CD4-positive, alpha-beta T cell treated with Interleukin-15 for 1 hour (primary cell): ENCODE results near the gene BTBD7.
"Not testable (repeated sequence)": the region's sequence is repeated elsewhere in the genome, so short reads cannot be mapped to it uniquely, and the experiment has no call there.

Experiments used
- DNase-seq: peaks from one replicate; pipeline ENCODE4 v3.0.0-alpha.2; 2020

Gene BTBD7

GRCh38 chr14:93234798-93235197 lies 98.0 kb downstream of the BTBD7 start:
- no peak for DNase-seq

- DNase-seq: not testable (repeated sequence)
Observed at GRCh38 chr14:93233078-93233477, 99.8 kb downstream of the BTBD7 start.

- DNase-seq: no peak
Observed at GRCh38 chr14:93232159-93232558, 100.7 kb downstream of the BTBD7 start.

GRCh38 chr14:93231129-93231979 lies 101.5 kb downstream of the BTBD7 start:
- no peak for DNase-seq

GRCh38 chr14:93230539-93230938 lies 102.3 kb downstream of the BTBD7 start:
- no peak for DNase-seq

GRCh38 chr14:93228550-93228949 lies 104.3 kb downstream of the BTBD7 start:
- no peak for DNase-seq

- DNase-seq: no peak
Observed at GRCh38 chr14:93223565-93223964, 109.3 kb downstream of the BTBD7 start.

- DNase-seq: no peak
Observed at GRCh38 chr14:93220509-93220908, 112.3 kb downstream of the BTBD7 start.

- peak; percentile 57 for DNase-seq
Observed at GRCh38 chr14:93219103-93219726, 113.6 kb downstream of the BTBD7 start.

GRCh38 chr14:93214598-93214997 lies 118.2 kb downstream of the BTBD7 start:
- no peak for DNase-seq

GRCh38 chr14:93212432-93212831 lies 120.4 kb downstream of the BTBD7 start:
- no peak for DNase-seq

- DNase-seq: no peak
Observed at GRCh38 chr14:93207468-93208308, 125.1 kb downstream of the BTBD7 start.

GRCh38 chr14:93206793-93207467 lies 125.9 kb downstream of the BTBD7 start, which contains the start of the genes GON7 and UBR7:
Gene GON7, minus strand, starts transcription at chr14:93207065. Its CDS starts 28 bp downstream, at chr14:93207037.
Gene UBR7, plus strand, starts transcription at chr14:93207256. Its CDS starts 36 bp downstream, at chr14:93207292.
- peak; percentile 87 for DNase-seq

- DNase-seq: no peak
Observed at GRCh38 chr14:93201155-93201704, 131.6 kb downstream of the BTBD7 start.

- no peak for DNase-seq
Observed at GRCh38 chr14:93200553-93200952, 132.3 kb downstream of the BTBD7 start.

GRCh38 chr14:93199031-93199430 lies 133.8 kb downstream of the BTBD7 start:
- no peak for DNase-seq

- no peak for DNase-seq
Observed at GRCh38 chr14:93195316-93195999, 137.4 kb downstream of the BTBD7 start.
